ENCODE data around the gene SCYL1.

SCYL1 gene

GRCh38 chr11:65554842-65555430 is 30.1 kb downstream of the SCYL1 start:
- in situ Hi-C loops (cut with HindIII; ENCODE audit: low pct_ligation_motif_present, low sequenced_read_pairs): no loop called here
- H3K4me3 ChIP-seq (ENCODE audit: low read depth, low read length): no peak overlapping the region
- DNase-seq: no peak

GRCh38 chr11:65555693-65556231 is 30.9 kb downstream of the SCYL1 start:
- Histone ChIP-seq H3K4me3 (ENCODE audit: low read depth, low read length) (peak overlapping the region; percentile 30), H3K36me3 (replicated peaks) (peaks cover 30% of the 10 kb centered on the region), H3K27ac (peak overlapping the region; percentile 89), H3K27me3 (replicated peaks) (no peaks in the 10 kb centered on the region)
- no peak for TF ChIP-seq CTCF (IDR thresholded peaks at IDR 0.05; ENCODE audit: low read depth, low read length, missing control alignments)
- peak; percentile 76 for DNase-seq
- in situ Hi-C loops (cut with HindIII; ENCODE audit: low pct_ligation_motif_present, low sequenced_read_pairs): no loop called here

More at GRCh38 chr11:65554842-65555430, 30.1 kb downstream of the SCYL1 start:
- Histone ChIP-seq H3K27me3 (replicated peaks) (no peaks in the 10 kb centered on the region), H3K27ac (no peak overlapping the region), H3K36me3 (replicated peaks) (peaks cover 36% of the 10 kb centered on the region)
- TF ChIP-seq CTCF (IDR thresholded peaks at IDR 0.05; ENCODE audit: low read depth, low read length, missing control alignments): no peak

GRCh38 chr11:65556470-65557279 is 31.8 kb downstream of the SCYL1 start:
- Histone ChIP-seq H3K4me3 (ENCODE audit: low read depth, low read length) (peak overlapping the region; percentile 73), H3K27ac (peak overlapping the region; percentile 89), H3K27me3 (replicated peaks) (no peaks in the 10 kb centered on the region), H3K36me3 (replicated peaks) (peaks cover 20% of the 10 kb centered on the region)
- in situ Hi-C loops (cut with HindIII; ENCODE audit: low pct_ligation_motif_present, low sequenced_read_pairs): no loop called here
- no peak for DNase-seq
- TF ChIP-seq CTCF (IDR thresholded peaks at IDR 0.05; ENCODE audit: low read depth, low read length, missing control alignments): no peak

- TF ChIP-seq CTCF (IDR thresholded peaks at IDR 0.05; ENCODE audit: low read depth, low read length, missing control alignments): no peak
- Histone ChIP-seq H3K27ac (peak overlapping the region; percentile 89), H3K27me3 (replicated peaks) (no peaks in the 10 kb centered on the region), H3K36me3 (replicated peaks) (peaks cover 13% of the 10 kb centered on the region), H3K4me3 (ENCODE audit: low read depth, low read length) (peak overlapping the region; percentile 73)
- DNase-seq: no peak
- in situ Hi-C loops (cut with HindIII; ENCODE audit: low pct_ligation_motif_present, low sequenced_read_pairs): no loop called here
These were observed 32.6 kb downstream of the SCYL1 start for GRCh38 chr11:65557280-65558001.

GRCh38 chr11:65558002-65558929 is 33.4 kb downstream of the SCYL1 start, which contains the start of gene LTBP3:
Gene LTBP3, minus strand, starts transcription at chr11:65558359. Its CDS starts 400 bp downstream, at chr11:65557959.
- in situ Hi-C loops (cut with HindIII; ENCODE audit: low pct_ligation_motif_present, low sequenced_read_pairs): no loop called here
- TF ChIP-seq CTCF (IDR thresholded peaks at IDR 0.05; ENCODE audit: low read depth, low read length, missing control alignments): no peak

More at GRCh38 chr11:65558002-65558929, 33.4 kb downstream of the SCYL1 start, which contains the start of gene LTBP3:
- Histone ChIP-seq H3K27ac (peak within 1 kb of the TSS; percentile 89), H3K4me3 (ENCODE audit: low read depth, low read length) (peak within 1 kb of the TSS; percentile 73), H3K36me3 (replicated peaks) (peaks cover 7% of the 10 kb centered on the region), H3K27me3 (replicated peaks) (no peaks in the 10 kb centered on the region)
- peak; percentile 69 for DNase-seq

Data from brain microvascular endothelial cell (primary cell).